Measurements from ENCODE around the gene HLA-DQA1. TPM values are rescaled to one million over a fixed set of nuclear protein-coding genes. Genes with fewer than 3 reads are reported as not detected.
A peak's percentile ranks its signal among the peaks of the same experiment; 100 is the strongest.
"Not testable (repeated sequence)": the region's sequence is repeated elsewhere in the genome, so short reads cannot be mapped to it uniquely, and the experiment has no call there.

The HLA-DQA1 gene
- total RNA-seq (ENCODE audit: low replicate concordance): not detected in 2 replicates

- no peak for DNase-seq (ENCODE audit: low read depth)
- no peak for TF ChIP-seq CTCF (IDR thresholded peaks at IDR 0.05; ENCODE audit: insufficient read depth, low read length)
- H3K4me3 ChIP-seq (ENCODE audit: low read depth, low read length): no peak within 1 kb of the TSS
Measured at GRCh38 chr6:32637219-32637880, at the start of gene HLA-DQA1. HLA-DQA1 (plus strand) TSS chr6:32637406; CDS start chr6:32637459, 53 bp downstream.

DNA sequence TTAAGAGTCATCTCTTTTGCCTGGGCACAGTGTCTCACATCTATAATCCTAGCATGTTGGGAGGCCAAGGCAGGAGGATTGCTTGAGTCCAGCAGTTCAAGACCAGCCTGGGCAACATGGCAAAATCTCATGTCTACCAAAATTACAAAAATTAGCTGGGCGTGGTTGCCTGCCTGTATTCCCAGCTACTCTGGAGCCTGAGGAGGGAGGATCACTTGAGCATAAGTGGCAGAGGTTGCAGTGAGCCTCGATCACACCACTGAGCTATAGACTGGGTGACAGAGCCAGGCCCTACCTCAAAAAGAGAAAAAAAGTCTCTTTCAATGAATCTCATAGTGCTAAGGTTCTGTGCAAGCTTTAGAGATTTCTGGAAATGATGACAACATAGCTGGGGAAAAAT is 49.0 kb upstream of the HLA-DQA1 start:
- TF ChIP-seq CTCF (IDR thresholded peaks at IDR 0.05; ENCODE audit: insufficient read depth, low read length): no peak
- no peak for DNase-seq (ENCODE audit: low read depth)
- no peak overlapping the region for H3K4me3 ChIP-seq (ENCODE audit: low read depth, low read length)

DNA sequence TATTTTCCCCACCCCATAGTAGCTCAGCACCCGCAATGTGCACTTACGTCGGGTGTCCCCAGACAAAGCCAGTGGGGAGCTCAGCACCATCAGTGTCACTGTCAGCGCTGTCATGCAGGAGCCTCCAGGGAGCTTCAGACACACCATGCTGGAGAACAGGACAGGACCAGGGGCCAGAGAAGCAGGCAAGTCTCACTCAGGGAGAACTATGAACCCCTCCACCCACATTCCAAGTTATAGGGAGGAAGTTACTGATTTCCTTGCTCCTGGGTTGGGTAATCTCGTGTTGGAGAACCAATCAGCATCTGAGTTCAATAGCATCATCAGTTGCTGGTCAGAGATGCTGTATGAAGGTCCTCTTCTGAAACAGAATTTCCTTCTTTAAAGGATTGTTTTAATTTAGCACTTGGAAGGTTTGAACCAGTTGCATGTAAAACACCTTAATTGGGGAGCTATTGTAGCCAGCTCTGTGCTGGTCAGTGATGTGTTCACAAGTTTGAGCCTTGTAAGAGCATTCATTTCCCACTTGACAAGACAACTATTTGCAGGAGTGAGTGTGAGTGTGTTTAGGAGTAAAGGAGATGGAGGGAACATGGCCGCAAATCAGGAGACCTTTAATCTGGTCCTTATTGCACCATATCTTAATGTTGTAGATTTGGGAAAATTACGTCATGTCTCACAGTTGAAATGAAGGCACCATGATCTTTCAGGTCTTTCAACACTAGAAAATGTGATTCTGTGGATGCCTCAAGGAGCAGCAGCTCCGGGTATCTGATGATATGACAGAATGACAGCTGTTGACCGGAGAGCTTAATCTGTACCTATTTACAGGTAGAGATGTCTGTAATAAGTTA is 47.4 kb upstream of the HLA-DQA1 start, which contains the start of gene HLA-DRB1:
Gene HLA-DRB1, minus strand, starts transcription at position 253 of the 854 bp plus-strand sequence. Its CDS starts 106 bp downstream, at position 147.
- H3K4me3 ChIP-seq (ENCODE audit: low read depth, low read length): no peak within 1 kb of the TSS
- DNase-seq (ENCODE audit: low read depth): peak; percentile 16
- no peak for TF ChIP-seq CTCF (IDR thresholded peaks at IDR 0.05; ENCODE audit: insufficient read depth, low read length)

DNA sequence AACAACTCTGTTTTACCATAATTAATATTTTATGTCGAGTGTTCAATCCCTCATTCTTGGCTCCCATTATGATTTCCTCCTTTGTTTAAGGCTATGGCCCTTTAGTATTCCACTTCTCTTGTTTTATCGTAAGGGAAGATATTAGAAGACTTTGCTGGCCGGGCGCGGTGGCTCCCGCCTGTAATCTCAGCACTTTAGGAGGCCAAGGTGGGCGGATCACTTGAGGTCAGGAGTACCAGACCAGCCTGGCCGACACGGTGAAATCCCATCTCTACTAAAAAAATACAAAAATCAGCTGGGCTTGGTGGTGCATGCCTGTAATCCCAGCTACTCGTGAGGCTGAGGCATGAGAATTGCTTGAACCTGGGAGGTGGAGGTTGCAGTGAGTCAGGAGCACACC is 46.5 kb upstream of the HLA-DQA1 start:
- not testable (repeated sequence) for H3K4me3 ChIP-seq (ENCODE audit: low read depth, low read length); DNase-seq (ENCODE audit: low read depth)

- TF ChIP-seq CTCF (IDR thresholded peaks at IDR 0.05; ENCODE audit: insufficient read depth, low read length): no peak
- no peak overlapping the region for H3K4me3 ChIP-seq (ENCODE audit: low read depth, low read length)
- DNase-seq (ENCODE audit: low read depth): no peak
Measured at GRCh38 chr6:32597024-32597423, 40.2 kb upstream of the HLA-DQA1 start.

GRCh38 chr6:32602383-32602782 is 34.8 kb upstream of the HLA-DQA1 start:
- no peak overlapping the region for H3K4me3 ChIP-seq (ENCODE audit: low read depth, low read length)
- TF ChIP-seq CTCF (IDR thresholded peaks at IDR 0.05; ENCODE audit: insufficient read depth, low read length): no peak
- DNase-seq (ENCODE audit: low read depth): no peak

GRCh38 chr6:32603222-32603621 is 34.0 kb upstream of the HLA-DQA1 start:
- no peak for TF ChIP-seq CTCF (IDR thresholded peaks at IDR 0.05; ENCODE audit: insufficient read depth, low read length)
- DNase-seq (ENCODE audit: low read depth): no peak
- no peak overlapping the region for H3K4me3 ChIP-seq (ENCODE audit: low read depth, low read length)
